Osteoblast (primary cell): ENCODE results near the gene NR1D1. TPM values are rescaled to one million over a fixed set of nuclear protein-coding genes. Genes with fewer than 3 reads are reported as not detected.

ENCODE experiments used
- DNase-seq: peaks from one replicate; pipeline ENCODE4 v3.0.0; 2011; ENCODE audit warnings: low spot score, mixed read lengths; ENCODE audit not compliant: insufficient read length; ENCODE audit errors: missing footprints
- H2AFZ ChIP-seq: 2 replicates; pipeline ENCODE4 v1.6.0; 2011; ENCODE audit warnings: mild to moderate bottlenecking, low read length
- H3K27ac ChIP-seq: 2 replicates; pipeline ENCODE4 v1.5.1; 2011; ENCODE audit warnings: mild to moderate bottlenecking, low read depth, low read length, moderate library complexity
- H3K27me3 ChIP-seq: 2 replicates; pipeline ENCODE4 v1.6.0; 2012; ENCODE audit warnings: mild to moderate bottlenecking, control low read depth, inconsistent platforms, low read length, moderate library complexity; ENCODE audit not compliant: insufficient read depth
- H3K36me3 ChIP-seq: 2 replicates; pipeline ENCODE4 v1.5.1; 2011; ENCODE audit warnings: mild to moderate bottlenecking, low read length, control low read depth, moderate library complexity; ENCODE audit not compliant: insufficient read depth
- H3K4me1 ChIP-seq: 2 replicates; pipeline ENCODE4 v1.5.1; 2011; ENCODE audit warnings: mild to moderate bottlenecking, low read length, control low read depth, moderate library complexity; ENCODE audit not compliant: insufficient read depth
- H3K4me2 ChIP-seq: 2 replicates; pipeline ENCODE4 v1.6.0; 2011; ENCODE audit warnings: mild to moderate bottlenecking, low read length; ENCODE audit not compliant: insufficient read depth
- H3K4me3 ChIP-seq: fragments of 200-600 bp; sonication (generic); 3 replicates; pipeline ENCODE4 v1.5.1; 2012; ENCODE audit warnings: mild to moderate bottlenecking, low read length, inconsistent platforms; ENCODE audit not compliant: insufficient read depth
- H3K79me2 ChIP-seq: 2 replicates; pipeline ENCODE4 v1.6.0; 2012; ENCODE audit warnings: mild to moderate bottlenecking, low read length, control low read depth, inconsistent platforms; ENCODE audit not compliant: insufficient read depth
- H3K9me3 ChIP-seq: 2 replicates; pipeline ENCODE4 v1.5.1; 2011; ENCODE audit warnings: low read depth, low read length, control low read depth
- H4K20me1 ChIP-seq: 2 replicates; pipeline ENCODE4 v1.6.0; 2012; ENCODE audit warnings: mild to moderate bottlenecking, low read length, control low read depth; ENCODE audit not compliant: insufficient read depth
- total RNA-seq: library from RNA; depleted of rRNA; stranded (reverse); fragments of >200 nt; gene quantifications from 2 replicates; pipeline ENCODE4 v1.2.3, GENCODE V29; 2012
- TF ChIP-seq, protein P1 (sequence below): IDR thresholded peaks from 2 replicates; pipeline ENCODE4 v1.5.1; 2011; ENCODE audit warnings: mild to moderate bottlenecking, low read depth, low read length, moderate library complexity; ENCODE audit errors: extremely low read depth

NR1D1 gene
- total RNA-seq, 1 donor: 5.1 TPM

DNA sequence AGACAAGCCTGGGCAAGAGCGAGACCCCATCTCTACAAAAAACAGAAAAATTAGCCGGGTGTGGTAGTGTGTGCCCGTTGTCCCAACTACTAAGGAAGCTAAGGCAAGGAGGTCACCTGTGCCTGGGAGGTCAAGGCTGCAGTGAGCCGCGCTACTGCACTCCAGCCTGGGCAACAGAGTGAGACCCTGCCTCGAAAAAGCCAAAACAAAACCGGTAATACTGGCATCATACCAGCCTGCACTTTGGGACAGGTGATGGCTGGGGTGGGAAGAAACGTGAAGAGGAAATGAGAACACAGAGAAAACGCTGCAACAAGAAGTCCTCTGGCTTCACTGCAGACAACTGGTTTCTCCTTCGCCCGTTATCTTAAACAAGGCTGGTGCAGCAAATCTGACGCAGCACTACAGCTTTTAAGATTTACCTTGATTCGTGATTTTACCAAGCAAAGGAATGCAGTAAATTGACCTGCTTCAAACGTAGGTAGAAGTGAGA lies 39.2 kb upstream of the NR1D1 start:
- Histone ChIP-seq H3K4me2 (peak overlapping the region; percentile 86), H3K36me3 (peaks cover 40% of the 10 kb centered on the region), H2AFZ (peak overlapping the region; percentile 79), H3K4me3 (peak overlapping the region; percentile 73), H3K9me3 (no peaks in the 10 kb centered on the region), H3K79me2 (peaks cover 60% of the 10 kb centered on the region), H3K4me1 (peaks cover 20% of the 10 kb centered on the region), H3K27me3 (no peaks in the 10 kb centered on the region), H4K20me1 (no peaks in the 10 kb centered on the region), H3K27ac (peak overlapping the region; percentile 85)
- no peak for DNase-seq
- TF ChIP-seq, protein P1, sequence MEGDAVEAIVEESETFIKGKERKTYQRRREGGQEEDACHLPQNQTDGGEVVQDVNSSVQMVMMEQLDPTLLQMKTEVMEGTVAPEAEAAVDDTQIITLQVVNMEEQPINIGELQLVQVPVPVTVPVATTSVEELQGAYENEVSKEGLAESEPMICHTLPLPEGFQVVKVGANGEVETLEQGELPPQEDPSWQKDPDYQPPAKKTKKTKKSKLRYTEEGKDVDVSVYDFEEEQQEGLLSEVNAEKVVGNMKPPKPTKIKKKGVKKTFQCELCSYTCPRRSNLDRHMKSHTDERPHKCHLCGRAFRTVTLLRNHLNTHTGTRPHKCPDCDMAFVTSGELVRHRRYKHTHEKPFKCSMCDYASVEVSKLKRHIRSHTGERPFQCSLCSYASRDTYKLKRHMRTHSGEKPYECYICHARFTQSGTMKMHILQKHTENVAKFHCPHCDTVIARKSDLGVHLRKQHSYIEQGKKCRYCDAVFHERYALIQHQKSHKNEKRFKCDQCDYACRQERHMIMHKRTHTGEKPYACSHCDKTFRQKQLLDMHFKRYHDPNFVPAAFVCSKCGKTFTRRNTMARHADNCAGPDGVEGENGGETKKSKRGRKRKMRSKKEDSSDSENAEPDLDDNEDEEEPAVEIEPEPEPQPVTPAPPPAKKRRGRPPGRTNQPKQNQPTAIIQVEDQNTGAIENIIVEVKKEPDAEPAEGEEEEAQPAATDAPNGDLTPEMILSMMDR: no peak

DNA sequence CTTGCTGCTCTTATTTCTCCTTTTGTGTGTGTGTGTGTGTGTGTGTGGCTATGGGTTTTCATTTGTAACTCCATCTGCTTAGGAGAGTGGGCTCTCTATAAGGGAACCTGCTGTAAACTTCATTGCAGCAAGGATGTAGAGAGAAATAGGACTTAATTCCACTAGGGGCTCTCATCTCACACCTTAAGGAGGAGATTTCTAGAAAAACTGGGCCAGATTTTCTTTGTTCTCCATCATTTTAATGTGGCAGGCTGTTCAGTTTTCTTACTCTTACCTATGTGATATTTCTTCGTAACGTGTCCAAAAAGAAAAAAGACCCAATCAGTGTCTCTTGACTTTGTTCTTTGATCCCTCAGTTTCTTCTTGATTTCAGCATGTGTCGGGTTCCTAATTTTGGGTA lies 35.4 kb upstream of the NR1D1 start:
- TF ChIP-seq, protein P1: no peak
- Histone ChIP-seq H4K20me1 (peaks cover under 1% of the 10 kb centered on the region), H3K27ac (no peak overlapping the region), H3K79me2 (peaks cover 66% of the 10 kb centered on the region), H3K4me2 (no peak overlapping the region), H3K4me3 (no peak overlapping the region), H3K4me1 (peaks cover 11% of the 10 kb centered on the region), H2AFZ (no peak overlapping the region), H3K9me3 (no peaks in the 10 kb centered on the region), H3K36me3 (peaks cover 65% of the 10 kb centered on the region), H3K27me3 (no peaks in the 10 kb centered on the region)
- DNase-seq: no peak

DNA sequence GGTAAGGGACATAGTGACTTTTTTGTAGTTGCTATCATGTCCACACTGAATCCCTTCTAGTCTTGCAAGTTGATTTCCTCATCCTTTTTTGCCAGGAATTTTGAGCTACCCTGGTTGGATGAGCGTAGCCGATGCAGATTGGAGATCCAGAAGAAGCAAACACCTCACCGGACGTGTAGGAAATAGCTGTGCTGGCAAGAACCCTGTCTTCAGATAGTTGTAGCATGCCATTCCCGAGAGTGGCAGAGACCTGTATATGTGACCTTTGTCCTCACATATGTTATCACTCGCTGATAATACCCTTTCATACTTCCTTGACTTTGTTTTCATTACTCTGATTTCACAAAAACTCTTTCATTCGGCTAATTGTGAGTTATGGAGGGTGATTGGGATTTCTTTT lies 33.8 kb upstream of the NR1D1 start:
- Histone ChIP-seq H3K4me1 (peaks cover 4% of the 10 kb centered on the region), H3K27me3 (no peaks in the 10 kb centered on the region), H3K27ac (no peak overlapping the region), H3K36me3 (peaks cover 82% of the 10 kb centered on the region), H4K20me1 (peaks cover 7% of the 10 kb centered on the region), H3K9me3 (no peaks in the 10 kb centered on the region), H3K4me3 (no peak overlapping the region), H2AFZ (no peak overlapping the region), H3K4me2 (no peak overlapping the region), H3K79me2 (peaks cover 79% of the 10 kb centered on the region)
- no peak for DNase-seq
- TF ChIP-seq, protein P1: no peak

DNA sequence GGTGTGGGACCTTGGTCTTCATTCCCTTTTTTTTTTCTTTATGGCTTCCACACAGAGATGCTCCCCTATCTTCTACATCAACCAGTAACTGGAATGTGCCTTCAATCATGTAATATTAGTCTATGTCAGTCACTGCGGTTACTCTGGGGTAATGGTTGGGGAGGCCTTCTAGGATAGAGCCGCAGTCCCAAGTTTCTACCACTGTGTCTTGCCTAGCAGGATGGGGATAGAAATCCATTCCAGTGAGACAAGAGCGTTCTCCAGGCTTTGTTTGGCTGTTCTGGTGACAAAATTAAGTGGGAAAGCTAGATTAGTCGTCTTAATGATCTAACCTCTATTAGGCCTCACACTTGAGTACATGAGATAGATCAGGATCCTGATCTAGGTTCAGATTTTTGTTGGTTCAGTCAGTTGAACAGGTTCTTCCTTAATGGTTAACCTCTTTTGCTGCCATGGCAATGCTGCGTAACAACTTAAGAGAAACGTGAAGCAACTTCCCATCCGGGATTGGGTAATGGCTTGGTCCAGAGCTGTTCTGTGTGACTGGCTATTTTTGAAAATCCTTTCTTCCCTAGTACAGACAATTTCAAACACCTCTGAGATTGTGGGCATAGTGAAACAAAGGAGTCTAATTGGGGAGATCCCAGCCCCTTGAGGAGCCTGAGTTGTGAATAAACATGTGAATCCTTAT lies 30.1 kb upstream of the NR1D1 start:
- Histone ChIP-seq H3K27ac (peak overlapping the region; percentile 31), H3K4me2 (no peak overlapping the region), H3K79me2 (peaks cover 83% of the 10 kb centered on the region)

More for the DNA sequence above, 30.1 kb upstream of the NR1D1 start:
- Histone ChIP-seq H3K9me3 (no peaks in the 10 kb centered on the region), H3K4me1 (no peaks in the 10 kb centered on the region), H2AFZ (no peak overlapping the region), H3K36me3 (peaks cover 95% of the 10 kb centered on the region), H4K20me1 (peaks cover 22% of the 10 kb centered on the region), H3K27me3 (no peaks in the 10 kb centered on the region), H3K4me3 (no peak overlapping the region)
- TF ChIP-seq, protein P1: no peak
- DNase-seq: no peak
